HUDEP-2 (cell line): ENCODE data around the gene TEX44.
"Not testable (repeated sequence)": the region's sequence is repeated elsewhere in the genome, so short reads cannot be mapped to it uniquely, and the experiment has no call there.

ENCODE experiments used
- DNase-seq, 76 experiments: peaks; one replicate each; lab custom pipeline; 2025; ENCODE audit not compliant: unreplicated experiment in 76 of 76; lab: John Stamatoyannopoulos, UW

The TEX44 gene

DNA sequence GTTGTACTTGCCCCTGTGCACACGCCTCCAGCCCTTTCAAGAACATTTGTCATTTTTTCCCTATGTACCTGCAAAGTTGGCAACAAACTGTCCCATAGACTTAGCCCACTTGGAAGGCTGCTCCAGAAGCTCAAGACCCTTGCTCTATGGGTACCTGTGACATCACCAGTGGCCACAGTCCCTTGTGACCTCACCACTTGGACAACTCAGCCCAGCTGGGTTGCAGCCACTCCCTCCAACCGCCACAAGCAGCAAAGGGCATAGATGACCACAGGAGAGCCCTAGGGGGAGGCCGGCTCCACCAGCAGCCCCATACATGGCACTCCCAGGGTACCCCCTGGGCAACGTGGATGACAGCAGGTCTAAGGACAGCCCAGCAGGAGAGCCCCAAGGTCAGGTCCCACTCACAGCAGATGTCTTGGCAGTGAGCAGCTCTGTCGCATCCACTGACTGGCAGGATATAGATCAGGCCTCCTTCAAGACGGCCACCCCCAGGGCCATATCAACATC, at the start of gene TEX44:
Gene TEX44, plus strand, starts transcription at position 229 of the 510 bp plus-strand sequence. Its CDS starts 88 bp downstream, at position 317.
- DNase-seq: no peak

DNA sequence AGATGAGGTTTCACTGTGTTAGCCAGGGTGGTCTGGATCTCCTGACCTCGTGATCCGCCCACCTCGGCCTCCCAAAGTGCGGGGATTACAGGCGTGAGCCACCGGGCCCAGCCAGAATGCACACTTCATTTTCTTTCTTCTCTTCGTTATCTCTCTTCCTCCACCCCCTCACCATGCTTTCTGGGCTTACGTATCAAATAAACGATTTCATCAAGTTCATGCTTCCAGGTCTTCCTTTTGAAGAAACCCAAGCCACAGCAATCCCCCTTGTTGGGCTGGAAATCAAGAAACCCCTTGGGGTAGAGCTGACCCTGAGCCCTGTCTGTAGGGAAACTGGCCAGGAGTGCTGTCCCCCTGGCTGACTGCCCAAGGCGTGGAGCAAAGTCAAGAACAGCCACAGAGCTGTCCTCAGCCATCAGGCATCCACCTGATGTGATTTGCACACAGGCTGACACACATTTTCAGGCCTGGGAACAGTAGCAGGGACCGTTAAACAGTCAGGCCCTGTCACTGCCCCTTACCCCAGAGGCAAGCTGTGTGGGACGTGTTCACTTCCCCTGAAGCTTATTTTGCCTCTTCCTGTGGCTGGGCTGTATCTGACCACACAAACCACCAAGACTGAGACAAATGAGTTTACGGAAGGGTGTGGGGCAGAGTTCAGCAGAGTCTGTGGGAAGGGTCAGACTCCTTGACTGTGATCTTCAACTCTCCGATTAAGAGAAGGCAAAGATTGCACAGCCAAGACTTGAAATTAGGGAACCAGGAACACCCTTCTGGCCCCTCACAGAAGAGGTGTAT, 47.4 kb upstream of the TEX44 start:
- peak in 45 of 76 experiments; percentile 2 to 79 (median 24) for DNase-seq

DNA sequence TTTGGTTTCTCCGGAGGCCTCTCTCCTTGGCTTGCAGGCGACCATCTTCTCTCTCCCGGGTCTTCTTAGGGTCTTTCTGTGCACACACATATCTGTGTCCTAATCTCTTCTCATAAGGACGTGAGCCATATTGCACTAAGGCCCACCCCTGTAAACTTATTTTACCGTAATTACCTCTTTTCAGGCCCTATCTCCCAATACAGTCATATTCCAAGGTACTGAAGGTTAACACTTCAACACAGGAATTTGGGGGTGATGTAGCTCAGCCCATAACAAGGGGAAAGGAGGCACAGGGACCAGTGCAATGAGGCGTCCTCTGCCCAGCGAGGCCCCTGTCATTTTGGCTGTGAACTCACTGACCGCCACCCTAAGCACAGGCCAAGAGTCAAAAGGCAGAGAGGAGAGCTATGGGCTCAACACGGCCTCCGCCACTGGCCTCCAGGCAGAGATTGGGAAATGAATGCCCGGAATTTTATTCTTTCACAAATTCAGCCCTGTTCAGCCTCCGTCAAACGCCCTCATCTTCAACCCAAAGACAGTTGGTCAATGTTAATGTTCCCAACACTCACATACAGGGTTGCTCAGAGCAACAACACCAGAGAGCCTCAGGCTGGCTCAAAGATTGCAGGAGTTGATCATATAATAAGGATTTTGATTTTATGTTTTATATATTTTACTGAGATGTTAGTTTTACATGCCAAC, 46.5 kb upstream of the TEX44 start:
- DNase-seq: no peak

DNA sequence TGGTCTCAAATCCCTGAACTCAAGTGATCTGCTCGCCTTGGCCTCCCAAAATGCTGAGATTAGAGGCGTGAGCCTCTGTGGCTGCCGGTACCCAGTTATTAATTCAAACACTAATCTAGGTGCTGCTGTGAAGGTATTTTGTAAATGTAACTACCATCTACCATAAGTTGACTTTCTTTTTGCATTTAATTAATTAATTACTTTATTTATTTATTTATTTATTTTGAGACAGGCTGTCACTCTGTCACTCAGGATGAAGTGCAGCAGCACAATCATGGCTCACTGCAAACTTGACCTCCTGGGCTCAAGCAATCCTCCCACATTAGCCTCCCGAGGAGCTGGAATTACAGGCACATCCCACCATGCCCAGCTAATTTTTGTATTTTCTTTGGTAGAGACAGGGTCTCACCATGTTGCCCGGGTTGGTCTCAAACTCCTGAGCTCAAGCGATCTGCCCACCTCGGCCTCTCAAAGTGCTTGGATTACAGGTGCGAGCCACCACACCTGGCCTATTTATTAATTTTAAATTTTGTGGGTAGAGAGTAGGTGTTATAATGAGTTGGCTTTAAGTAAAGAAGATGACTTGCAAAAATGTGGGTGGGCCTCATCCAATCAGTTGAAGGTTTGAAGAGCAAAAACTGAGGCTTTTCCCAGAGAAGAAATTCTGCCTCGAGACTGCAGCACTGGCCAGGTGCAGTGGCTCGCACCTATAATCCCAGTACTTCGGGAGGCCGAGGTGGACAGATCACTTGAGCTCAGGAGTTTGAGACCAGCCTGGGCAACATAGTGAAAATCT, 45.2 kb upstream of the TEX44 start:
- DNase-seq: no peak

DNA sequence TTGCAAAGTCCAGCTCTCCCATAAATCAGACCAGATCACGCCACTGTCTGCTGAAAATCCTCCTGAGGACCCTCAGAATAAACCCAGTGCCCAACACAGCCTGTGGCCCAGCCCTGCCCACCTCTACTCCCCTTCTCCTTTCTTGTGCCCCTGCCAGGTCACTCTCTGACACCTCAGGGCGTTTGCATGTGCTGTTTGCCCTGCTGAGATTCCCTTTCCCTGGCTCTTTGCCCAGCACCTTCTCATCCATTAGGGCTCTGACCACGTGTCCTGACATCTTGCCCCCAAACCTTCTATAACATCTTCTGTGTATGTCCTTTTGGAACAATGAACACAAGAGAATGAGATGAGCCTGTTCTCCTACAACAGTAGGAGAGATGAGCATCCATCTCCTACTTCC, 43.9 kb upstream of the TEX44 start:
- DNase-seq: no peak

DNA sequence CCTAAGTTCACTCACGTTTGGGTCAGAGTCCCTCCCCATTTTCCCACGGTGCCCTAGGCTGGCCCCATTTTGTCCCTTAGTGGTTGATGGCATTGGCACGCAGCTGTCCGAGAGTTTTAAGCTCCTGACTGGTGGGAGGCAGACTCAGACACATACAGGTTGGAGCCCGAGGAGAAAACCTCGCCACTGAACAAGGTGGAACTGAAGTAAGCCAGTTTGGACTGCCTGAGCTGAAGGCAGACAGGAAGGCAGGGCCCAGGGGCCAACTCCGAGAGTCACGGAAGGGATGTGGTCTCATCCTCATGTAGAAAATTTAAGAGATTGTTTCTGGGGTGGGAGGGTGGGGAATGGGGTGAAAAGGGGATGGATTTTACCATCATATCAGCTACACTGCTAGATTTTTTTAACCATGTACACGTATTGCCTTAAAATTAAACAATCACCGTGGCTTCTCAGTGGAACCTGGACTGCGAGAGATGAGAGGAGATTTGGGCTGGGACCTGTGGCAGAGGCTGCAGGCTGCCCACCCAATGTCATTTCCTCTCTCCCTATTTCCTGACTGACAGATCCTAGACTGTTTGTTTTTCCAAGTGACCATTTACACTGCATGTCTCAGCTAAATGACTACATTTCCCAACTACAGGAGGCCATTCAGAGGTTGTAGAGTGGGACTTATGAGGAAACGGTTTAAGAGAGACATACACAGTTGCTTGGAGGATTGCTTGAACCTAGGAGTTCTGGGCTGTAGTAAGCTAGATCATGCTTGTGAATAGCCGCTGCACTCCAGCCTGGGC, 43.0 kb upstream of the TEX44 start:
- no peak for DNase-seq

DNA sequence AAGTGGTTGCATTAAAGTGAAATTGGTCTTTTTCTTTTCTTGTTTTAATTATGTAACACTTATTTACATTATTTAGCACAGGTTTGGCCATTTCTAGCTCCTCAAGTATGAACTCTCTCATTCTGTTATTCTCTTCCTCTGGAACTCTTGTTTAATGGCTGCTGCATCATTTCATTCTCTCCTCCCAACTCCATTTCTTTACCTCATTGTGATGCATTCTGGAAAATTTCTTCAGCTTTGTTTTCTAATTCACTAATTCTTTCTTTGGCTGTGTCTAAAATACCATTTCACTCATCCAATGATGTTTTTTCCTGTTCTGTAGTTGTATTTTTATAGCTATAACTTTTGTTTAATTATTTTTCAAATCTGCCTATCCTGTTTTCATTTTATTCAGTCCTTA, 39.9 kb upstream of the TEX44 start:
- no peak for DNase-seq

DNA sequence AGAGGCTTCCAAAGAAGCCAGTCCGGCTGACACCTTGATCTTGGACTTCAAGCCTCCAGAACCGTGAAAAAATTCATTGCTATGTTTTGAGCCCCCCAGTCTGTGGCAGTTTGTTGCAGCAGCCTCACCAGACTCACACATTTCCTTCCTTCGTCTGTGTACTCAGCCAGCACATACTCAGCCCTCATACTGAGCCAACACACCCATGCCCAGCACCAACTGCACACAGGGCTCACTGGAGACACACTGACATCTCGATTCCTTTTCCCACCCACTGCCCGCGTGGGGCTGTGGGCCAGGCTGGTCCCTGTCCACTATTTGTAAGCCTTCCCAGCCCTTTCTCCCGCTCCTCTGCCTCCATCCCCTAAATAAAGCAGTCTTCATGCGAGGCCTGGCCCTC, 38.3 kb upstream of the TEX44 start:
- DNase-seq: no peak

DNA sequence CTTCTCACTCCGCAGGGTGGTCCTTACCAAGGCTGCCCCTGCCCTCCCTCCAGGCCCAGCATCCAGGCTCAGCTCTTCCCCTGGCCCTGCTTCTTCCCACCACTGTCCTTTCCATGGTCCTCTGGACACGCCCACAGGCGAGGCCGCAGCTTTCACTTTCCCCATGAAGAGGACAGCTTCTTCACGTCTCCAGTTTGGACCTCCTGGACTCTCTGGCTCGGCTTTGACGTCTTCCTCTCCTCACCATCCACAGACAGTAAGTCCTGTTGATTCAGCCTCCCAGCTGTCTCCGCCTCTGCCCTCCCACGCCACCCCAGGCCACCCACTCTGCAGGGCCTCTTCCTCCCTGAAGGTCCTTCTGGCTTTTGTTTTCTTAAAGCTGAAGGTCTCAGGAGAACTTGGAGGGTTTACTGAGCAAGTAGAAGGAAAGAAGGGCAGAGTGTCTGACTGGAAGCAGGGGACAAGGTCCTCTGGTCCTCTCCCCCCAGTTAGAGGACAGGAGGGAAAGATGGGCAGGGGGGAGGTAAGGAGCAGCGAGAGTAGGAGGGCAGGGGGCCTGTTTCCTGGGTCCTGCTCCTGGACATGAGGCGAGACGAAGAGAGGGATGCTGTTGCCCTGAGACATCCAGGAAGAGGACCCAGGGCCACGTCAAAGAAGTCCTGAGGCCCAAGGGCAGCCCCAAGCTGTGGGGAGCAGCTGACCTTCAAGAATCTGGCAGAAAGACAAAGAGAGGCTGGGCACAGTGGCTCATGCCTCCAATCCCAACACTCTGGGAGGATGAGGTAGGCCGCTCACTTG, 37.7 kb upstream of the TEX44 start:
- peak in 4 of 76 experiments; percentile 4 to 26 (median 15) for DNase-seq

DNA sequence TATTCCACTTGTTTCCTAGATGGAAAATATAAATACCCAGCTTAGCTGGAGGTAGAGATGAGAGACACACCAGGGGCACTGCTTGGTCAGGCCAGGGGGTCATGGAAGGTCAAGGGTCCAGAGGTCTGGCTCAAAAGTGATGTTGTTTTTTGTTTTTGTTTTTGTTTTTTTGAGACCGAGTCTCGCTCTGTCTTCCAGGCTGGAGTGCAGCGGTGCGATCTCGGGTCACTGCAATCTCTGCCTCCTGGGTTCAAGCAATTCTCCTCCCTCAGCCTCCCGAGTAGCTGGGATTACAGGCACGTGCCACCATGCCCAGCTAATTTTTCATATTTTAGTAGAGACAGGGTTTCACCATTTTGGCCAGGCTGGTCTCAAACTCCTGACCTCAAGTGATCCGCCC, 36.2 kb upstream of the TEX44 start:
- DNase-seq: not testable (repeated sequence)

DNA sequence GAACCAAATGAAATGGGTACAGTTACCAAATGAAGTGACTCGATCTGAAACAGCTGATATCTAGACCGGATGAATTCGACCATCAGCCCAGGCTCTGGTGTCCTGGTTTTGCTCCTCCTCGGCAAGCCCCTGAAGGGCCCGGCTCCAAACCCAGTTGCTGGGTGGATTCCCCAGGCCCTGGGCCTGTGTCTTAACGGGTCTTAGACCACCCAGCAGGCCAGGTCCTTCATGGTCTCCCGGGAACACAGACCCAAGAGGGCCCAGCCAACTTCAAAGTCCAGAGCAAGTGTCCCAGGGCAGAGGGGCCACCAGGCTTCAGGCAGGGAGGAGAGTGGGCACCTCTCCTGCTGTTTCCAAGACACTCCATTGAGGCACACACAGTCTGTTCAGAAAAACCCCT, 35.7 kb upstream of the TEX44 start:
- no peak for DNase-seq

DNA sequence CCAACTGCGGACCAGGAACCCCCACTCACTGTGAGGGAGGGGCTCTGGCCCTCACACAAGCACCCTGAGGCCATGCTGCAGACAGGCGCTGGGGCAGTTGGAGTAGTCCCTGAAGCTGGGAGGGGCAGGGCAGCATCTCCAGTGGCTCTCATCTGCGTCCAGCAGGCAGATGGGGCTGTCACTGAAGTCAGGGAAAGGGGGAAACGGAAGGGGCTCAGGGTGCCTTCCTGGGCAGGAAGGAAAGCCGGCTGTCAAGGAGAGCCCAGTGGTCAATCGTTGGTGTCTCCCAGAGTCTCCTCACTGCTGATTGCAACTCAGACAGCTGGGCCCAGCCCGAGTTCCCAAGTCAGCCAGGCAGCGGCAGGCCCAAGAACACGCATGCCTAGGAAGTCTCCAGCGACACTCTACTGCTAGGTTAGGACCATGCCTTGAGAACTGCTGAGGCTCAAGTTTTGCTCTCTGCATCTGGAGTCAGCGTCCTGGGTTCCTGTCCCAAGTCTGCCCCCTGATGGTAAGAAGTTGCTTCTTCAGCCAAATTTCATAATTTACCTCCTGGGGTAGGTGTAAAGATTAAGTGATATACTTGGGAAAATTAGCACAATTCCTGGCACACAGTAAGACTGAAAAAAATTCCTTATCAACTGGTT, 35.0 kb upstream of the TEX44 start:
- peak in 51 of 76 experiments; percentile 6 to 70 (median 38) for DNase-seq

DNA sequence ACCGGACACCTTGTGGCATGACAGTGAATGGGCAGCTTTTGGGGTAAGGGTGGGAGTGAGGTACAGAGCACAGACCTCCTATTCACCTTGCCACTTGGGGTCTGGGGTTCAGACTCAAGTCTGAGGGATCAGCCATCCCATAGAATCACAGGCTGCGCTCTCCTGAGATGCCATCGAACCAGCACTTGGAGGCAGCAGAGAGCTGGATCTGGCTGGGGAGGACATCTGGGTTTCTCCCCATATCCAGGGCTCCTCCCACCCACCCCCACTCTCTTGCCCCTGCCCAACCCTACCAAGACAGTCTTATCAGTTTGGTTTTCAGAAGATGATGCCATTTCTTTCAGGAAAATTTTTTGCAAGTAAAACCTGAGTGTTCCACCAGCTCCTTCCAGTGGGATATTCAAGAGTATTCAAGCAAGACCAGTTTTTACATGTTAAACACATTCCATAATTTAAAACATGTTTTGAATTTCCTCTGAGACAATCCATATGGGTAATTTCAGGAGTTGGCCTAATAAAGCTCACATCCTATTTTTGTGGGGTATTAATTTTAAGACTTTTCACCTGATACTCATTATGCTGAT, 29.2 kb upstream of the TEX44 start:
- DNase-seq: peak in 64 of 76 experiments; percentile 2 to 81 (median 52)

DNA sequence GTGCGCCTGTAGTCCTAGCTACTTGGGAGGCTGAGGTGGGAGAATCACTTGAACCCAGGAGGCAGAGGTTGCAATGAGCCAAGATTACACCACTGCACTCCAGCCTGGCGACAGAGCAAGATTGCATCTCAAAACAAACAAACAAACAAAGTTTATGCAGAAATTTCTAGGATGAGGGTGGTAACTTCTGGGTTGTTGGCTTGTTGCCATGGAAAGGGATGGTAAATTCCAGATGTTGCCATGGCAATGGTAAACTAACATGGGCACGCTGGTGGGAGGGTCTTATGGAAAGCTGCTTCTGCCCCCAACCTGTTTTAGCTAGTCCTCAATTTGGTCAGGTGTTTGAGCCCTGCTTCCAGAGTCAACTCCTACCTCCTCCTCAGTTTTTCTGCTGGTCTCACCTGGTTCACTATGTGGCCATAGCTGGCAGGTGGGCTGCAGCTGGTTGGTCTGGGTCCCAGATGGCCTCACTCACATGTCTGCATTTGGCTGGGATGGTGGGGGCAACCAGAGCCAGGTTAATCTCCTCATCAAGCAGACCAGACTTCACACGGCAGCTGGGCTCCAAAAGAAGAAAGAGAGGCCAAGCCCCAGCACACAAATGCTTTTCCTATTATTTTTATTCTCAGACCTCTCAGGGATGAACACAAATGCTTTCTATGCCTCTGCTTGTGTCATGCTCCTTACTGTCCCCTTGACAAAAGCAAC, 26.6 kb upstream of the TEX44 start:
- DNase-seq: no peak

DNA sequence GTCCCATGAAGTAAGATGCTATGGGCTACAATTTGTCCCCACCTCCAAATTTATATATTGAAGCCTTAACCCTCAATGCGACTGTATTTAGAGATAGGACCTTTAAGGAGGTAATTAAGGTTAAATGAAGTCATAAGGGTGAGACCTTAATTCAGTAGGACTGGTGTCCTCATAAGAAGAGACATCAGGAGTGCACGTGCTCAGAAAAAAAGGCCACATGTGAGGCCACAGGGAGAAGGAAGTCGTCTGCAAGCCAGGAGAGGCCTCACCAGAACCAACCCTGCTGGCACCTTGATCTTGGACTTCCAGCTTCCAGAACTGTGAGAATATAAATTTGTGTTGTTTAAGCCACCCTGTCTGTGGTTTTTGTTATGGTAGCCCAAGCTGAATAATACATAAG, 25.5 kb upstream of the TEX44 start:
- no peak for DNase-seq

DNA sequence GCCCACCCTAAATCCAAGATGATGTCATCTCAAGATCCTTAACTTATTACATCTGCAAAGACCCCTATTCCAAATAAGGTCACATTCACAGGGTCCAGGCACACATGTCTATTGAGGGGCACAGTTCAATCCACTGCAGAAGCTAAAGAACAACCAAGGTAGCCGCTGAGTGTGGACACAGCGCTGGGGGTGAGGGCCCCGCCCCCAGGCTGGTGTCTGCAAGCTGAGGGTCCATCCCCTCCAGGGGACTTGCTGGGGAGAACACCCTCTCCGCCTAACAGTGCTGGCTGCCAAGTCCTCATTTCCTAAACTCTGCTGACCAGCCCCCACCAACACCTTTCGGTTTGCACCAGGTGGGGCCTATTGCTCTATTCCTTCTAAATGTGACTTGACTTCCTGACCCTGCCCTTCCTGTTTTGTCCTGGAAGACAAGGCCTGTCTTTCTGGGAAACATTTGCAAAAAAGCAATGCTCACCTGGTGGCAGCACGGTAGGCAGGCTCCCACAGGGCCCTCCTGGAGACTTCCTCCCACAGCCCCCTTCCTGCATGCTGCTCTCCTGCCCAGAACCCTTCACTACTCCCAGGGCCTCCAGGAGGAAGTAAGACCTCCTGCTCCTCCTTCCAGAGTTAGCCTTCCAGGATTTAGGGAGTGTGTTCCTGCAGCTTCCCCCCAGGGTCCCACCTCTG, 24.4 kb upstream of the TEX44 start:
- no peak for DNase-seq

DNA sequence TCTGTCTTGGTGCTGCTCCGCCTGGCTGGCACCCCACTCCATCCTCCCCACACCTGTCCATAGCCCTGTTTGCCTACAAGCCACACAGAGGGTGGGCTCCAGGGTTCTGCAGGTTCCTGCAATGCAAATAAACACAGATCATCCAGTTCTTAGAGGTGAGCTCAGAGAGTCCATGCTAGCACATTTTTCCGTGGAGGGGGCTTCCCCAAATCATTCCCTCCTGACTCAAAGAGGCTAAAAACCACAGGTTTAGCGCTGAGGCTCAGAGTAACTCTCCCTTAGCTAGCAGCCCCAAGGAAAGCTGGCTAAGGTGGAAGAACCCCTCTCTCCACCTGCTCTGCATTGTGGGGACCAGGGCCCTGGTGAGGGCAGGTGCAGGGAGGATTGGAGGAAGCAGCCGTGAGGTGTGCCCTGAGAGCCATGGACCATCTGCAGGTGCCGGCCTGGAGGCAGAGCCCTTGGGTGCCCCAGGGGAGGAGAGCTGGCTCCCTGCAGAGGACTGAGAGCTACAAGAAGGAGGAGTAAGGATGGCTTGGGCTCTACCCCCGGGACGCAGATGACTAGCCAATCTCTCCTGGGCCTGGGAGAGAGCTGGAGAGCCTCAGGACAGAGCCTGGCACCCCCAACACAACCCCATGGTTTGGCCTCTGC, 23.8 kb upstream of the TEX44 start:
- DNase-seq: no peak
